DND-41 (cell line): ENCODE measurements around the gene BCAS3.

Experiments used
- ATAC-seq: fragments of 200-7000 bp; cut with Tn5 transposase; 3 replicates; pipeline ENCODE4 v1.9.1; 2021; ENCODE audit warnings: low read depth; ENCODE audit not compliant: insufficient read depth
- DNase-seq: peaks from one replicate; pipeline ENCODE4 v3.0.0-alpha.2; 2020
- H2AFZ ChIP-seq: 2 replicates; pipeline ENCODE4 v1.6.0; 2012; ENCODE audit warnings: low read depth, low read length
- H3K27ac ChIP-seq: 2 replicates; pipeline ENCODE4 v1.5.1; 2012; ENCODE audit warnings: low read length, inconsistent platforms
- H3K27me3 ChIP-seq: fragments of 200-600 bp; sonication (generic); 2 replicates; pipeline ENCODE4 v1.6.0; 2012; ENCODE audit warnings: low read length, mild to moderate bottlenecking, inconsistent platforms; ENCODE audit not compliant: insufficient read depth, poor library complexity
- H3K36me3 ChIP-seq: 2 replicates; pipeline ENCODE4 v1.5.1; 2012; ENCODE audit warnings: low read length, inconsistent platforms; ENCODE audit not compliant: insufficient read depth
- H3K4me1 ChIP-seq: 2 replicates; pipeline ENCODE4 v1.5.1; 2012; ENCODE audit warnings: mild to moderate bottlenecking, low read length; ENCODE audit not compliant: insufficient read depth
- H3K4me2 ChIP-seq: 2 replicates; pipeline ENCODE4 v1.6.0; 2012; ENCODE audit warnings: mild to moderate bottlenecking, moderate library complexity, low read length, inconsistent platforms; ENCODE audit not compliant: insufficient read depth
- H3K4me3 ChIP-seq, 2 experiments: fragments of 200-600 bp in 1 of 2; shearing (Covaris generic) in 1 of 2; 2 replicates each; pipeline ENCODE4 v1.5.1; 2012 to 2016; ENCODE audit warnings: inconsistent platforms in 2 of 2, low read length in 2 of 2, mild to moderate bottlenecking in 2 of 2, low read depth in 1 of 2, moderate library complexity in 1 of 2
- H3K79me2 ChIP-seq: 2 replicates; pipeline ENCODE4 v1.6.0; 2012; ENCODE audit warnings: low read length, inconsistent platforms; ENCODE audit not compliant: insufficient read depth
- H3K9ac ChIP-seq: 2 replicates; pipeline ENCODE4 v1.6.0; 2012; ENCODE audit warnings: low read depth, mild to moderate bottlenecking, inconsistent platforms, low read length, moderate library complexity
- H3K9me3 ChIP-seq: 2 replicates; pipeline ENCODE4 v1.5.1; 2012; ENCODE audit warnings: low read length, moderate library complexity, mild to moderate bottlenecking, inconsistent platforms; ENCODE audit not compliant: insufficient read depth, severe bottlenecking
- H4K20me1 ChIP-seq: 2 replicates; pipeline ENCODE4 v1.6.0; 2012; ENCODE audit warnings: low read length; ENCODE audit not compliant: insufficient read depth
- CTCF ChIP-seq: IDR thresholded peaks from 2 replicates; pipeline ENCODE4 v1.5.1; 2012; ENCODE audit warnings: borderline replicate concordance, low read length, moderate library complexity, mild to moderate bottlenecking; ENCODE audit not compliant: poor library complexity, severe bottlenecking; ENCODE audit errors: extremely low read depth
- EZH2 ChIP-seq: IDR thresholded peaks from 3 replicates; pipeline ENCODE4 v1.6.1; 2012; ENCODE audit warnings: borderline replicate concordance, low read depth, mild to moderate bottlenecking, moderate library complexity, low read length, inconsistent platforms; ENCODE audit not compliant: severe bottlenecking

BCAS3 gene

DNA sequence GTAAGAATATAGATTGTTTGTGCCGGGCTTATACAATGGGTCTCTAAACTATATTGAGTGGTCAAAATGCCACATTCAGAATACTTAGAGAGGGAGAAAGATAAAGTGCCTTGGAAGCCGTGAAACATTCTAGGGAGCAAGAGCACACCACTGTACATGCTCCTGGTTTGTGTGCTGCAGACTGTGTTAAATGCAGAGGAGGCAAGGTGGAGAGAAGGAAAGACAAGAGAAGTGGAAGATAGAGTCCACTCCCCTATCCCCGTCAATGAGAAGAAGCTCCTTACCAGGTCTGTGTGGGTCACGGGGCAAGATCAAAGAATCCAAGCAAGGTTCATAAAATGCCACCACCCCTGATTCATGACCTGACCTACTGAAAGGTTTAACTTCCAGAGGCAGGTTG is 454.9 kb downstream of the BCAS3 start:
- DNase-seq (no peak), ATAC-seq (no peak)
- Histone ChIP-seq H3K4me3 (no peak overlapping the region), H3K36me3 (no peaks in the 10 kb centered on the region), H3K4me1 (no peaks in the 10 kb centered on the region), H2AFZ (no peak overlapping the region), H3K9ac (no peak overlapping the region), H4K20me1 (no peaks in the 10 kb centered on the region), H3K27ac (no peak overlapping the region), H3K79me2 (no peaks in the 10 kb centered on the region), H3K9me3 (no peaks in the 10 kb centered on the region), H3K27me3 (no peaks in the 10 kb centered on the region), H3K4me2 (no peak overlapping the region)
- TF ChIP-seq CTCF, result no peak
- TF ChIP-seq EZH2, result no peak

DNA sequence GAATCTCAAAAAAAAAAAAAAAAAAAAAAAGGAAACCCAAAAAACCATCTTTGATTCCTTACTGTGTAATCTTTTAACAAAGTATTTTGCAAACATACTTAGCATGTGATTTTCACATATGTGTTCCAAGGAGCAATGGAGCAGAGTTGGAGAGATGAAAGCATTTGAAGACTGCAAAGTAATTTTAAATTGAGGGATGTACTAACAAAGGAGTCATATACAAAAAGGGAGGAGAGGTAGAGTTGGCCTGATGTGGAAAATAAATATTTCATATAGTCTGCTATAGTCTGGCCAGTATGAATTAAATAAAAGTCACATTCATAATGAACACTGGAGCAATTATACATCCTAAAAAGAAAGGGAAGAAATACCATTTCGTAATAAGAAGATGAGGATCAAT is 456.2 kb downstream of the BCAS3 start:
- no peak for ATAC-seq
- no peak for DNase-seq
- TF ChIP-seq EZH2 (no peak), CTCF (no peak)
- H3K36me3 ChIP-seq, result no peaks in the 10 kb centered on the region
- H3K9ac ChIP-seq, result no peak overlapping the region
- H3K4me2 ChIP-seq, result no peak overlapping the region
- H3K79me2 ChIP-seq, result no peaks in the 10 kb centered on the region
- H3K27me3 ChIP-seq, result no peaks in the 10 kb centered on the region
- peaks cover 13% of the 10 kb centered on the region for H3K4me1 ChIP-seq
- no peak overlapping the region for H2AFZ ChIP-seq
- H4K20me1 ChIP-seq, result no peaks in the 10 kb centered on the region
- H3K4me3 ChIP-seq, result no peak overlapping the region
- no peak overlapping the region for H3K27ac ChIP-seq
- H3K9me3 ChIP-seq, result no peaks in the 10 kb centered on the region

- H3K27me3 ChIP-seq, result no peaks in the 10 kb centered on the region
- DNase-seq, result no peak
- no peaks in the 10 kb centered on the region for H4K20me1 ChIP-seq
- no peak overlapping the region for H3K4me2 ChIP-seq
- no peak overlapping the region for H3K4me3 ChIP-seq
- H3K9ac ChIP-seq, result no peak overlapping the region
- ATAC-seq, result no peak
- TF ChIP-seq EZH2, result no peak
- TF ChIP-seq CTCF, result no peak
- no peaks in the 10 kb centered on the region for H3K9me3 ChIP-seq
- no peak overlapping the region for H2AFZ ChIP-seq
- peaks cover 22% of the 10 kb centered on the region for H3K4me1 ChIP-seq
- no peaks in the 10 kb centered on the region for H3K79me2 ChIP-seq
- H3K27ac ChIP-seq, result no peak overlapping the region
- no peaks in the 10 kb centered on the region for H3K36me3 ChIP-seq
These were observed 457.0 kb downstream of the BCAS3 start for GRCh38 chr17:61134551-61135235.
